Measurements from ENCODE around the gene TGFBR2.

- TF ChIP-seq EZH2 (IDR thresholded peaks at IDR 0.05; ENCODE audit: low read length, unreplicated experiment): no peak
- TF ChIP-seq CTCF (conservative IDR thresholded peaks at IDR 0.05; ENCODE audit: low read depth, low read length): no peak
Measured at GRCh38 chr3:30696896-30697295, 90.5 kb downstream of the TGFBR2 start.

Measured in PC-3 (cell line).